Sciatic nerve (tissue), 2 donors: Measurements from ENCODE around the gene IP6K2. TPM values are rescaled to one million over a fixed set of nuclear protein-coding genes. Genes with fewer than 3 reads are reported as not detected.
"Not testable (repeated sequence)": the region's sequence is repeated elsewhere in the genome, so short reads cannot be mapped to it uniquely, and the experiment has no call there.

Experiments
- ATAC-seq: fragments of 200-7000 bp; cut with Tn5 transposase; one replicate; pipeline ENCODE4 v1.9.1; 2020; ENCODE audit warnings: mild to moderate bottlenecking, moderate library complexity
- DNase-seq: peaks from one replicate; pipeline ENCODE4 v3.0.0-alpha.2; 2020; ENCODE audit warnings: low spot score
- intact Hi-C: fragments of 100-400 bp; cut with DNase I; formaldehyde crosslinking; loops from one replicate; pipeline ENCODE4 v1.14.2; 2022
- total RNA-seq: library from RNA; stranded (reverse); fragmentation: NEBNext Ultra II Directional; extraction: Animal tissue kit (Norgen Biotek cat#: 25700); gene quantifications from one replicate; pipeline ENCODE4 v1.2.1, GENCODE V29; 2021
- donor health status: DM: no; HTN: no; CAD: no.
- donor health status: DM: no; HTN: no; CAD: no.

Gene IP6K2
- total RNA-seq, 1 donor from 2014 or later: 104 TPM

- intact Hi-C loops, ATAC-seq, DNase-seq: not testable (repeated sequence)
Measured at GRCh38 chr3:48735075-48735767, 18.2 kb upstream of the IP6K2 start.

- DNase-seq, ATAC-seq, intact Hi-C loops: not testable (repeated sequence)
Measured at GRCh38 chr3:48734541-48734940, 17.5 kb upstream of the IP6K2 start.

- DNase-seq, ATAC-seq, intact Hi-C loops: not testable (repeated sequence)
Measured at GRCh38 chr3:48733752-48734518, 16.9 kb upstream of the IP6K2 start.

GRCh38 chr3:48727511-48727910 is 10.5 kb upstream of the IP6K2 start:
- intact Hi-C loops: no loop called here
- ATAC-seq (no peak), DNase-seq (no peak)

- ATAC-seq: not testable (repeated sequence)
Measured at GRCh38 chr3:48725185-48725855, 8.3 kb upstream of the IP6K2 start.

GRCh38 chr3:48723725-48724124 is 6.7 kb upstream of the IP6K2 start:
- no peak for ATAC-seq
- intact Hi-C loops: no loop called here
- DNase-seq: no peak

More at GRCh38 chr3:48725185-48725855, 8.3 kb upstream of the IP6K2 start:
- DNase-seq, intact Hi-C loops: not testable (repeated sequence)

GRCh38 chr3:48723293-48723692 is 6.3 kb upstream of the IP6K2 start:
- DNase-seq, ATAC-seq, intact Hi-C loops: not testable (repeated sequence)

GRCh38 chr3:48716508-48716981 is 476 bp downstream of the IP6K2 start:
- peak; percentile 17 for ATAC-seq
- DNase-seq: no peak
- intact Hi-C loops: no loop called here

- DNase-seq: no peak
- no peak for ATAC-seq
- intact Hi-C loops: no loop called here
Measured at GRCh38 chr3:48715174-48715800, 1.7 kb downstream of the IP6K2 start.

- ATAC-seq (no peak), DNase-seq (no peak)
- intact Hi-C loops: no loop called here
Measured at GRCh38 chr3:48711727-48712126, 5.3 kb downstream of the IP6K2 start.

- no peak for ATAC-seq
- DNase-seq: no peak
- intact Hi-C loops: no loop called here
Measured at GRCh38 chr3:48709051-48709461, 8.0 kb downstream of the IP6K2 start.

GRCh38 chr3:48708481-48708889 is 8.5 kb downstream of the IP6K2 start:
- ATAC-seq (peak; percentile 30), DNase-seq (no peak)
- intact Hi-C loops: no loop called here

GRCh38 chr3:48707157-48707556 is 9.9 kb downstream of the IP6K2 start:
- intact Hi-C loops: no loop called here
- DNase-seq: no peak
- ATAC-seq: no peak

- DNase-seq (no peak), ATAC-seq (no peak)
- intact Hi-C loops: no loop called here
Measured at GRCh38 chr3:48702320-48702920, 14.6 kb downstream of the IP6K2 start.

GRCh38 chr3:48700731-48701405 is 16.2 kb downstream of the IP6K2 start:
- DNase-seq: no peak
- no peak for ATAC-seq
- intact Hi-C loops: no loop called here

GRCh38 chr3:48698891-48699290 is 18.1 kb downstream of the IP6K2 start:
- no peak for ATAC-seq

GRCh38 chr3:48697952-48698351 is 19.1 kb downstream of the IP6K2 start:
- intact Hi-C loops: no loop called here
- DNase-seq: no peak
- ATAC-seq: no peak

More at GRCh38 chr3:48698891-48699290, 18.1 kb downstream of the IP6K2 start:
- no peak for DNase-seq
- intact Hi-C loops: no loop called here

- DNase-seq (no peak), ATAC-seq (no peak)
- intact Hi-C loops: no loop called here
Measured at GRCh38 chr3:48696601-48697000, 20.4 kb downstream of the IP6K2 start.
